HEK293 (cell line): Measurements from ENCODE around the gene SPIB.

ENCODE experiments used
- TF ChIP-seq, protein P1 (sequence below): fragments of 450-650 bp; formaldehyde crosslinking; IDR thresholded peaks from 2 replicates; pipeline ENCODE4 v1.5.1; 2016; ENCODE audit warnings: missing biosample characterization, missing genetic modification characterization
- TF ChIP-seq, protein P2 (sequence below): fragments of 450-650 bp; formaldehyde crosslinking; IDR thresholded peaks from 2 replicates; pipeline ENCODE4 v1.5.1; 2016; ENCODE audit warnings: missing biosample characterization, missing genetic modification characterization

DNA sequence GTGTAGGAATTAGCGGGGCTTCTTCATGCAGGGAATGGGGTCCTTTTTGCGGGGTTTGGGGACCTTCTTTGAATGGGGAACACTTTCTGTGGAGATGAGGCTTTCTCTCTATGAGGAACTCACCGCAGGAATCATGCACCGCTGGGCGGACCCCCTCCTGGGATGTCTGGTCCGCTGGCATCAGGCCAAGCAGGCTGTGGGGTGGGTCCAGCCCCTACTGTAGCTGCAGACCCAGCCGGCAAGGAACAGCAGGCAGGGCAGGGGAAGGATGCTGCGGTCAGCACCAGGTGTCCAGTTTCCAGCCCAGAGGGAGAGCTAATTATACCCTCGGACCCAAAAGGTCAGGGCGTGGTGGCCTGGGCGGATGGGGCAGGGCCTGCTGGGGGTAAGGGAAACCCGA lies 15.8 kb downstream of the SPIB start:
- TF ChIP-seq, protein P1, sequence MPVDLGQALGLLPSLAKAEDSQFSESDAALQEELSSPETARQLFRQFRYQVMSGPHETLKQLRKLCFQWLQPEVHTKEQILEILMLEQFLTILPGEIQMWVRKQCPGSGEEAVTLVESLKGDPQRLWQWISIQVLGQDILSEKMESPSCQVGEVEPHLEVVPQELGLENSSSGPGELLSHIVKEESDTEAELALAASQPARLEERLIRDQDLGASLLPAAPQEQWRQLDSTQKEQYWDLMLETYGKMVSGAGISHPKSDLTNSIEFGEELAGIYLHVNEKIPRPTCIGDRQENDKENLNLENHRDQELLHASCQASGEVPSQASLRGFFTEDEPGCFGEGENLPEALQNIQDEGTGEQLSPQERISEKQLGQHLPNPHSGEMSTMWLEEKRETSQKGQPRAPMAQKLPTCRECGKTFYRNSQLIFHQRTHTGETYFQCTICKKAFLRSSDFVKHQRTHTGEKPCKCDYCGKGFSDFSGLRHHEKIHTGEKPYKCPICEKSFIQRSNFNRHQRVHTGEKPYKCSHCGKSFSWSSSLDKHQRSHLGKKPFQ = no peak
- TF ChIP-seq, protein P2, sequence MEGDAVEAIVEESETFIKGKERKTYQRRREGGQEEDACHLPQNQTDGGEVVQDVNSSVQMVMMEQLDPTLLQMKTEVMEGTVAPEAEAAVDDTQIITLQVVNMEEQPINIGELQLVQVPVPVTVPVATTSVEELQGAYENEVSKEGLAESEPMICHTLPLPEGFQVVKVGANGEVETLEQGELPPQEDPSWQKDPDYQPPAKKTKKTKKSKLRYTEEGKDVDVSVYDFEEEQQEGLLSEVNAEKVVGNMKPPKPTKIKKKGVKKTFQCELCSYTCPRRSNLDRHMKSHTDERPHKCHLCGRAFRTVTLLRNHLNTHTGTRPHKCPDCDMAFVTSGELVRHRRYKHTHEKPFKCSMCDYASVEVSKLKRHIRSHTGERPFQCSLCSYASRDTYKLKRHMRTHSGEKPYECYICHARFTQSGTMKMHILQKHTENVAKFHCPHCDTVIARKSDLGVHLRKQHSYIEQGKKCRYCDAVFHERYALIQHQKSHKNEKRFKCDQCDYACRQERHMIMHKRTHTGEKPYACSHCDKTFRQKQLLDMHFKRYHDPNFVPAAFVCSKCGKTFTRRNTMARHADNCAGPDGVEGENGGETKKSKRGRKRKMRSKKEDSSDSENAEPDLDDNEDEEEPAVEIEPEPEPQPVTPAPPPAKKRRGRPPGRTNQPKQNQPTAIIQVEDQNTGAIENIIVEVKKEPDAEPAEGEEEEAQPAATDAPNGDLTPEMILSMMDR = no peak
